HG03196 (cell line): ENCODE data around the gene SPOCK3.
"Not testable (repeated sequence)": the region's sequence is repeated elsewhere in the genome, so short reads cannot be mapped to it uniquely, and the experiment has no call there.

ENCODE experiments used
- ATAC-seq: cut with Tn5 transposase; IDR thresholded peaks from one replicate; pipeline ENCODE4 v1.9.1; 2021; ENCODE audit not compliant: unreplicated experiment

Gene SPOCK3

DNA sequence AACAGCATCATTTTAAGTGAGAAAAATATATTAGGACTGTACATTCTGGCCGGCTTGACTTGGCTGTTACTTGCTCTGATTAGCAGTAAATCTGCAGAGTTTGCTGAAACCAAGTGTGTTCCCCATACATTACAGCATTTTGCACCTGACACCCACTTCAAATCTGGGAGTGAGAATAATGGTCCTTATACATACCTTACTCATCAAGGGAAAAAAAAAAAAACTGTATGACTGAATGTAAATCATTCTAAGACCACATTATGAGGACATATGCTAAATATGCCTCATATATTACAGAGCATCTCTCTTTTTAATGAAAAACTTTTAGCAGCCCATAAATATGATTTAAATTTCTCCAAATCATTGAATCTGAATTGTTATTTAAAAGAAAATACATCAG, 406.7 kb downstream of the SPOCK3 start:
- ATAC-seq, result no peak

DNA sequence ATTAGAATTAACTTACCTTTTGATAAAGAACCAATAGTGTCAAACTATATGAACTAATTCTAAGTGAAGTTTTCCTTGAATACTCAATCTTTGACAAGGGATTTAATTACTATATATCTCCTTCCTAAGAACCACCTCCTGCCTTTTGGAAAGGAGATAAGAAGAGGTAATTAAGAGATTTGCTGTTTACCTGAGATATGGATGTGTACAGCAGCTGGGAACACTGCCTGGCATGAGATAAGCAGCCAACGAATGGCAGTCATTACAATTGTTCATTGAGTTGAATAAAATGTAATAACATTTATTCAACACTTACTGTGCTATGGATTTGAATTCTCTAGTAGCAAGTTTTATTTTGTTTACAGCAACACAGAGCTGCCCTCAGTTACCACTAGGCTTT, 407.1 kb downstream of the SPOCK3 start:
- ATAC-seq, result no peak

DNA sequence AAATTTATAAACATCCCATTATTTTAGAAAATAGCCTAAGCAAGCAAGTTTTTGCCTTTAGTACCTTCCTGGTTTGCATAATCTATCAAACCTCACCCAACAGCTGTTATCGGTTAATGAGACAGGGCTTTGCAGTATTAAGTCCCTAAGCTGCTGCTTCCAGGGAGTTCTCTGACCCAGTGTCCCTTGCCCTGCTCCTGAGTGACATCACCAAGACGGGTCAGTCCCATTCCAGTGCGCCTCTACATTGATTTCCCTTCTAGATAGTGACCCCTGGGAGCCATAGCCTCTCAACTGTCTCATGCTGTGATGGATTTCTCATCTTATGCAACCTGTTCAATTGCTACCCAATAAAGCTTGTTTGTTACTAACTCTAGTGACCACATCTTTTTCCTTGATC, 410.4 kb downstream of the SPOCK3 start:
- no peak for ATAC-seq

DNA sequence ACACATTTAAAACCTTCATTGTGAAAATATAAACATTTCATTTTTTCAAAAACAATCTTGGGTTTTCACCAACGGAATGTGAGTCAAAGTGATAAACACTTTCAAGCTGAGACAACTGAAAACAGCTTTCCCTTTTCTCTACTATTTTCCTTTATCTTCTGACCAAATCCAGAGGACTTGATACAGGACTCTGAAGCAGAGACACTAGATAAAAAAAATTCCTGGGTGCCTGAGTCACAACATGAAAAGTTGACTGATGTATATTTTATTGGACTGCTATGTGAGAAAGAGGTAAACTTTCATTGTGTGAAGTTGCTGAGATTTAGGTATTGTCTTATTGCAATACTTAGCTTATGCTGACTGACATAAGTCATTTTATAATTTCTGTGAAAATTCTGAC, 411.2 kb downstream of the SPOCK3 start:
- no peak for ATAC-seq

DNA sequence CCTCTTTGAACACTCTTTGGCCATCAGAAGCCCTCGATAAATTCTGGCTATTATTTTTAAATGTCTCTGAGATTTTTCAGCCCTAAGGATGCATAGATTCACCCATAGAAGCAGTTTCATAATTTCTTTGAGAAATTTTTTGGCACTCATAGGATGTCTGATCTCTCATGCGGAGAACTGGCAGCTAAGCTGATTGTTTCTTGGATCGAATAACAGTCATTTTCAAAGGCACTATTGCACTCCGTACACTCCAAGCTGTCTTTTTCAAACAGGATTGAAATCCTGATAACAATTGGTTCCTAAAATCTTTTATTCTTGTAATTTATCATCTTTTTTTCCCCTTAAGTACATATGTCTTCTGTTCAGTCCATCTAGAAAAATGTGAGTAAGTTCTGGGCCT, 411.9 kb downstream of the SPOCK3 start:
- ATAC-seq, result no peak

DNA sequence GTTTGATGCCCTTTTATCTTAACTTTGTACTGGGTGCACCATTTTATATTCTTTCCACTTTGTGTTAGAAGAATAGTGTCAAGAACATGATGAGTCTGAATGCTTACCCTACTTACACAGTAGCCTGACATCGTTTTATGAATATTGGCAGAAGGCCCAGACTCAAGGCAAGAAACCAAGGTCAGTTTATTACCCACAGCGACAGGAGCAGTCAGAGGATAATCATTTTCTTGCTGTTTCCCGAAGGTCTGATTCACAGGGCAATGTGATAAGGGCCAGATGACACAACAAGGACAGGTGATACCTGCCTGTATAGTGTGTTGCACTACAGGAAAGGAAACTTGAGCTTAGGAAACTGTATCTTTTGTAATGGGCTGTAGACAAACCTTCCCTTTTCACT, 417.4 kb downstream of the SPOCK3 start:
- no peak for ATAC-seq

DNA sequence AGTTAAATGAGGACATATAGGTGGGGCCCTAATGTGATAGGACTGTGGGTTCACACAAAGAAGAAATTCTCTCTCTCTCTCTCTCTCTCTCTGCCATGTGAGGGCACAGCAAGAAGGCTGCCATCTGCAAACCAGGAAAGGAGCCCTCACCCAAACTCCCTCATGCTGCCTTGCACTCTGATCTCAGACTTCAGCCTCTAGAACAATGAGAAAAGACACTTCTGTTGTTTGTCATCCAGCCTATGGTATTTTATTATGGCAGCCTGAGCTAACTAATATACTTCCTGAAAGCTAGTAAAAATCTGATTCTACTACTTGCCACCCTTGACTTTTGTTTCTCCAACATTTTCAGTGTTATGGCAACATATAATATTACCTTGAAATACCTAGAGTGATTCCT, 425.9 kb downstream of the SPOCK3 start:
- ATAC-seq, result no peak

DNA sequence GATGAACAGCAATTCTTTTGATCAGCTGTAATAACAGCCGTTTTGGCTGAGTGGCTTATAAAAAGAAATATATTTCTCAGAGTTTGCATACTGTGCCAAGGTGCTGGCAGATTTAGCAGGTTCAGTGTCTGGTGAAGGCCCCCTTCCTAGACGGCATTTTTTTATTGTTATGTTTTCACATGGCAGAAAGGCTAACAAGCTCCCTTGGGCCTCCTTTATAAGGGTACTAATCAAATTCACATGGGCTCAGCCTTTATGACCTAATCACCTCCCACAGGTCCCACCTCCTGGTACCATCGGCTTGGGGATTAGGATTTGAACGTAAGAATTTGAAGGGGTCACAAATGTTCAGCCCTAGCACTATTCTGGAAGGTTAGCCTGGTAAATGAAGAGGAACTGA, 431.9 kb downstream of the SPOCK3 start:
- ATAC-seq, result no peak

DNA sequence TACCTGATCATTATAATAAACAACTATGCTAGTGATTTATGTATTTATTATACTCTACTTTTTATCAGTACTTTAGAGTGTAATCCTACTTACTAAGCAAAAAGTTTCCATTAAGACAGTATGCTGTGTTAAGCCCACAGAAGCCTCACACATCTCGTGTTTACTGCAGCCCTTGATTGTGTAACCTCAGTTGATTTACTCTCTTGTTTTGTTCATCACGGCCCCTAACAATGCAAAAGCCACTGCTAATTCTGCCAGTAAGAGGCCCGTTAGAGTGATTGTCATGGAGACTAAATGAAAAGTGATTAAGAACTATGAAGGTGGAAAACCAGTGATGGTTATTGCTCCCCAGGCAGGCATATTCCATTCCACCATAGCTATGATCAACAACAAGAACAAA, 436.2 kb downstream of the SPOCK3 start:
- no peak for ATAC-seq

DNA sequence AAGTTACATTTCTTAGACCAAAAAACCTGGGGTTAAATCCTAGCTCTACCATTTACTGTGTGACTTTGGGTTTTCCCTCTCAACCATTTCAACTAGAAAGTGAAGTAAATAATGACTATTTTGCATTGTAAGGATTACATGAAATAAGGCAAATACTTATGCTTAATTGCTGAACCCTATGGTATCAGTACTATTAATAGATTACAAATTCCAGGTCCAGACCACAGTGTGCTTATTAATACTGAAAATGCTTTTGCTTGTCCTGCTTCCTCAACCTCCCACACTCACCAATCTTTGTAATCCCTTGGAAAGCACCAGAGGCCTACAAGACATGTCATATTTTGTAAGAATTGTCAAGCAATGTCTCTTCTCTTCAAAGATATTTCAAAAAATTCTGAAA, 456.5 kb downstream of the SPOCK3 start:
- ATAC-seq, result no peak

DNA sequence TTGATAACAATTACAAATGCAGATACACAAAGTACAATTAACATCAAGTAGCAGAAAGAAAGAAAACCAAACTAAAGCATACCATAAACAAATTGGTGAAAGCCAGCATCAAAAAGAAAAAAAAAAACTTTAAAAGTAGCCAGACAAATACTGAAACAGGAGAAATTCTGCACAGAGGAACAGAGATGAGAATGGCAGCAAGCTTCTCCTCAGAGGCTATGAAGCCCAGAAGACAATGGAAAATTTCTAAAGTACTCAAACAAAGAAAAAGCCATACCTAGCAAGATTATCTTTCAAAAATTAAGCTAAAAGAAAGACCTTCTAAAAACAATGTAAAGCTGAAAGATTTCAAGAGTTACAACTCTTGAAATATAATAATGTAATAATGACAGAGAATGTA, 471.3 kb downstream of the SPOCK3 start:
- ATAC-seq, result no peak

DNA sequence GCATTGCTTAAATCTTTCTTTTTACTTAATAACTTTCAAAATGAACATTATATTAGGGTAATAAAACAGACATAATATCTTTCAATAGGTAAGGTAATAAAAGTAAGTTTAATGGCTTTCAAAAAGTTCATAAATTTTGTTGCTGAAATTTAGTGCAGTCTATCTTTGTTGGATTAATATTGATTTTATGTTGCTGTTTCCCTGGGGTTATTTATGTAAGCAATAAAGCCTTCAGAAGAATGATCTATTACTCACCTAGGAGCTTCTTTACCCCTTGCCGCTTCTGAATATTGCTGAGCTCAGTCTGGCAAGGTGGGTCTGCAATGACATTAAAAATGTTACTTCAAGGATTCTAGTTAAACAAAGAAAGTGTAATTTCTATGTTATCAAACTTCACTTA, 492.6 kb downstream of the SPOCK3 start:
- ATAC-seq, result no peak

DNA sequence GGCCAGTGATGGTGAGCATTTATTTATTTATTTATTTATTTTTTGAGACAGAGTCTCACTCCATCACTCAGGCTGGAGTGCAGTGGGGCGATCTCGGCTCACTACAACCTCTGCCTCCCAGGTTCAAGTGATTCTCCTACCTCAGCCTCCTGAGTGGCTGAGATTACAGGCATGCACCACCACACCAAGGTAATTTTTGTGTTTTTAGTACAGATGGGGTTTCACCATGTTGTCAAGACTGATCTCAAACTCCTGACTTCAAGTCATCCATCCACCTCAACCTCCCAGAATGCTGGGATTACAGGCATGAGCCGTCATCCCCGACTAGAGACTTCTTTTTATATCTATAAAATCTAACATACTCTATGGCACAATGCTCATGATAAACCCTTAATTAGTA, 495.1 kb downstream of the SPOCK3 start:
- not testable (repeated sequence) for ATAC-seq

DNA sequence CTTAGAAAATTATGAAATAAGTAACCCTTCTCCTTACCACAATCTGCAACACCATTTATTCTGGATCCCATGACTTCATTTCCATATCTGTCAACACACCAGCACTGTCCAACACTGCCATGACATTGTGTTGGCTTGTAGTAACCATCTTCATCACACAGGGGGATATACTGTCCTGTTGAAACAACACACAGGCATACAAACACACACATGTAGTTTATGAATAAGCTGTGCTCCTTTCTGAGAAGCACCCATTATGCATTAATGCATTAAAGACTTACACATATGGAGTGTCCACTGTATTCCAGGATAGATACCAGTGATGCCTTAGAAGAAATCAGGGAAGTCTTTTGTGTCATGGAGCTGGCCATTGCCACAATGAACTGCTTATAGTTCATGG, 496.9 kb downstream of the SPOCK3 start:
- no peak for ATAC-seq

DNA sequence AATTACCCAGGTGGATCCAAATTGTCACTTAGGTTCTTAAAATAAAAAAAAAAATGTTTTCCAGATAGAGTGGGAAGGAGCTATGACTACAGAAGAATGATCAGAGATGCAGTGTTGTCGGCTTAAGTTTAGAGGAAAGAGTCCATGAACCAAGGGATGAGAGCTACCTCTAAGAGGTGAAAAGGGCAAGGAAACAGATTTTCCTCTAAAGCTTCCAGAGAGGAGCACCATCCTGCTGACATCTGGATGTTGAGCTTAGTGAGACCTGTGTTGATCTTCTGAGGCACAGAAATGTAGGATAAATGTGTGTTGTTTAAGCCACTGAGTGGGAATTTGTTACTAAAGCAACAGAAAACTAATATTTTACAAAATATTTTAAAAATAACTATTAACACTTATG, 498.7 kb downstream of the SPOCK3 start:
- ATAC-seq, result no peak

DNA sequence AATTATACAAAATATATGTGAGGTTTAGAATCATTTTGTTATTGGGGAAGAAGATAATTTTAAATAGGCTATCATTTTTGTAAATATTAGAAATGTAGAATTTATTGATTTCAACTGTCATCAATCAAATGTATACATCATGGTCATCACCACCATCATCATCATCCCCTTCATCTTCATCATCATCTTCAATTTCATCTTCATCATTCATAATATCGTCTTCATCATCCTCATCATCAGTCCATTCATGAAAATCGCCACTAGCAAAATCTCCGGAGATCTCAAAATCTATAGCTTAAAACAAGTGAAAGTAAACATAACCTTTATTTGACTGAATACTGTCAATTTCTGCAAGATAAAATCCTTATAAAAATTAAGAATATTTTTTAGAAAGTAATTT, 499.5 kb downstream of the SPOCK3 start:
- ATAC-seq, result no peak

DNA sequence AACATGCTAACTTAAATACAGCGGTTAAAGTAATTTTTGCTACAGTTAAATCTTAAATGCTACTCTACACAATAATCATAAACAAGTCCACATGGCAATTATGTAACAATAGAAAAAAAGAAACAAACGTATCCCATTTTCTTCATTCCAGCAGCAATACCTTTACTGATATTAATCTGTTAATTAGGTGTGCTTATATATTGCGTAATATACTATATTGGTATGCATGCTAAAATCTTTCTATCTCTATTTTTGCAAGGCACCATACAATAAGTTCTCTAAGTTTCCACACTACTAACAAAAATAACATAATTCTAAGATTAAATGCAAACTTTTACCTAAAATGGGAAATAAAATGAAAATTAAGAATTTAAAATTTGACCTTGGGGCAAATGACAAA, 500.6 kb downstream of the SPOCK3 start:
- ATAC-seq, result no peak

DNA sequence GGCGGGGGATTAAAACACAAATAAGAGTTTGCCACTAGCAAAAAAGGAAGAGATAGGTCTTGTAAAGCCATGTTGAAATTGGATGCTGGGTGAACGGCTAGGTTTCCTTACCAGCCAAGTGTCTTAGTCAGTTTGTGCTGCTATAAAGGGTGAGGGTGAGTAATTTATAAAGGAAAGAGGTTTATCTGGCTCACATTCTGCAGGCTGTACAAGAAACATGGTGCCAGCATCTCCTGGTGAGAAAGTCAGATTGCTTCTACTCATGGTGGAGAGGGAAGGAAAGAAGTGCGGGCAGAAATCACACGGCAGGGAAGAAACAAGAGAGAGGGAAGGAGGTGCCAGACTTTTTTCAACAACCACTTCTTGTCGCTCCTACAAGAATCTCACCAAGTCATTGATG, 507.5 kb downstream of the SPOCK3 start:
- ATAC-seq, result no peak

DNA sequence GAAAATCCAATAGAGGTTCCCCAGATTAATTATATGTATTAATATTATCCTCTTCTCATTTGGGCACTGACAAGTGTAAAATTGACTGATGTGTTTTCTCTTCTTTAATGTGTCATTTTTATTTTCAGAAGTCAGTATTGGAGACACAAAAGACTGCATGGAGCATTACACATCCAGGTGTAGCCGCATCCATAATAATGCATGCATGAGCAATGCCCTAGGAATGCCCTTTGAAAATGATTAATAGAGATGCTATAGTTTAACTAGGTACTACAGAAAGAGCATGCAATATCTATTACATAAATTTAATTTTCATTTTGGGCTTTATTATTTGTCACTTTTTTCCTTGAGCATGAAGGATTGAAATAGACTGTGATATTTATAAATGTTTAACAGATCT, 509.9 kb downstream of the SPOCK3 start:
- ATAC-seq, result no peak

DNA sequence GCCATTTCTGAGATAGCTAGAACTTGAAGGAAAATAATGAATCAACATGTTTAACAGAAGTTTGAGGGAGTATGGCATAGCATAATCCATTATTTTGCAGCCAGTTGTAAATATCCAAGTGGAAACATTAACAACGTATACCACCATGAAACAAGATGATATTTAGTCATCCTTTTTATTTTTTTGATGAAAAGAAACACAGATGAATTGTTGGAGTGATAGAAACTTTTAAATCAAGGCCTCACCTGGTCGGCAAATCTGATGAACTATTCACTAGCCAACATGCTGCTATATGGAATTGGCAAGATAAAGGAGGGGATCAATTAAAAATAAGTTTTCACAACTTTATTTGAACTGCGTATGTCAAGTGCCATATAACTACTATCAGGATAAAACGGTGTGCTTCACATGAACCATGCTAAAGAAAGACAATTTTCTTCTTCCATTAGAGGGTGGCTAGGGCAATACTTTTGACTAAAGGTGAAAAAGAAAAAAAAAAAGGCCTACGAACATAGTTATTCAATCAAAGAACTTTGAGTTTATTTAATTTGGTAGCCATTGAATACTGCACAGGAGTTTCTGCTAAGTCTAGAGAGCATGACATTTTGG, 510.7 kb downstream of the SPOCK3 start:
- ATAC-seq, result no peak

DNA sequence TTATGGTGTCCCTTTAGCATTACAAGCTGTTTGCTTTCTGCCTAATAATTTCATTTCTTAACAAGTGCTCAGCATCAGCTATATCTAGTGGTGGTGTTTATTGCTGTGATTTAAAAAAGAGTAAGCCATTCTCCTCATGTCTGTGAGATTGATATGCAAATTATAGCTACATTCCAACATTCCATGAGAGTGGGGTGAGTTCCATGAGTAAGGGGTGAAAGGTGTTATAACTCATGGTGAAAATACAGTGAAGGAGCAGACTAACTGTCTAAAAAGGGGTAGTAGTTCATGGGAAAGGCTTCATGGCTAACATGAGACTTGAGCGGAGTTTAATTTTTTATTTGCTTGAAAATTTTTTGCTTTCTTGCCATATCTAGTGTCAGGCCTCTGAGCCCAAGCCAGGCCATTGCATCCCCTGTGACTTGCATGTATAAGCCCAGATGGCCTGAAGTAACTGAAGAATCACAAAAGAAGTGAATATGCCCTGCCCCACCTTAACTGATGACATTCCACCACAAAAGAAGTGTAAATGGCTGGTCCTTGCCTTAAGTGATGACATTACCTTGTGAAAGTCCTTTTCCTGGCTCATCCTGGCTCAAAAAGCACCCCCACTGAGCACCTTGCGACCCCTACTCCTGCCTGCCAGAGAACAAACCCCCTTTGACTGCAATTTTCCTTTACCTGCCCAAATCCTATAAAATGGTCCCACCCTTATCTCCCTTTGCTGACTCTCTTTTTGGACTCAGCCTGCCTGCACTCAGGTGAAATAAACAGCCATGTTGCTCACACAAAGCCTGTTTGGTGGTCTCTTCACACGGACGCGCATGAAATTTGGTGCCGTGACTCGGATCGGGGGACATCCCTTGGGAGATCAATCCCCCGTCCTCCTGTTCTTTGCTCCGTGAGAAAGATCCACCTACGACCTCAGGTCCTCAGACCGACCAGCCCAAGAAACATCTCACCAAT, 518.3 kb downstream of the SPOCK3 start:
- ATAC-seq, result not testable (repeated sequence)

DNA sequence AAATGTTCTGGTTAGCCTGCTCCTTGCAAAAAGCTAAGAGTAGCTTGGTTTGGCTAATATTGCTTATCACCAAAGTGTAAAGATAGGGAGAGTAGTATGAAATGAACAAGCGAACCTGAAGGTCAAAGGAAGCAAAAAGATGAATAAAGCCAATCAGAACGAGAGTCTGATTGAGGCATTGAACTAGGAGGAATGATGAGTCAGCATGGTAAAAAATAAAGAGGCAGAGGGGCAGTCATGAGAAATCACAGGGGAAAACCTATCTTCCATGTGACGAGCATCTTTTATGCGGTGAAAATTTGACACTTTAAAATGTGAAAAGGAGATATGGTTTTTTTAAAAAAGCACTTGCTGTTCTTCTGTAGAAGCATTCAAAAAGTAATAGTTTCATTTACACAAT, 533.7 kb downstream of the SPOCK3 start:
- no peak for ATAC-seq

DNA sequence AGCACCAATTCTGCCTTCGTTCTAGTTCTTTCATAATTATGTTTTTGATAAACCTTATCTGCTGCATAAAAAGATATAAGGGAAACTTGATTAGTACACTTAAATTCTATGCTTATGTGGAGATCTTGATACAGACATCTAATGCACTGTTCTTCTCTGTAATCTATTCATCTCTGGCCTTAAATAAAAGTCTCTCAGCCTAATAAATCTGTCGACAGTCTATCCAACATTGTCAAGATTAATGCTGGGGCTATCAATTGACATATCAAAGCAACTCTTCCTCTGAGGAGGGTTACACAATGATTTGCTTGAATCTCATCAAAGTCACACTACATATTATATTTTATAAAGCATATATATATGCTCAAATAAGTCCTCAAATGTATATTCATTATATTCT, 545.5 kb downstream of the SPOCK3 start:
- no peak for ATAC-seq
